Pons (tissue), 1 donor: ENCODE measurements around the gene ZNF766.
"Not testable (repeated sequence)": the region's sequence is repeated elsewhere in the genome, so short reads cannot be mapped to it uniquely, and the experiment has no call there.

Experiments used
- DNase-seq: peaks from one replicate; pipeline ENCODE4 v3.0.0-alpha.2; 2016; ENCODE audit warnings: low spot score

ZNF766 gene

DNA sequence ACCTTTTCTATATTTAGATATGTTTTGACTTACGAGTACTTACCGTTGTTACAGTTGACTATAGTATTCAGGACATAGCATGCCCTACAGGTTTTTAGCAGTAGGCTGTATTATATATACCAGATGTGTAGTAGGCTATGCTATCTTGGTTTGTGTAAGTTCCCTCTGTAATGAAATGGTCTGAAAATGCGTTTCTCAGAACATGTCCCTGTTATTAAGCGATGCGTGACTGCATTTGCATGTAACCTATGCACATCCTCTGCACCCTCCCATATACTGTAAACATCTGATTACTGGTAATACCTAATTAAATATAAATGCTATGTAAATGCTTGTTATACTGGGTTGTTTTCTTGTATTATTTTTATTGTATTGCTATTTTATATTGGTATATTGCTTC lies 6.6 kb downstream of the ZNF766 start:
- no peak for DNase-seq

DNA sequence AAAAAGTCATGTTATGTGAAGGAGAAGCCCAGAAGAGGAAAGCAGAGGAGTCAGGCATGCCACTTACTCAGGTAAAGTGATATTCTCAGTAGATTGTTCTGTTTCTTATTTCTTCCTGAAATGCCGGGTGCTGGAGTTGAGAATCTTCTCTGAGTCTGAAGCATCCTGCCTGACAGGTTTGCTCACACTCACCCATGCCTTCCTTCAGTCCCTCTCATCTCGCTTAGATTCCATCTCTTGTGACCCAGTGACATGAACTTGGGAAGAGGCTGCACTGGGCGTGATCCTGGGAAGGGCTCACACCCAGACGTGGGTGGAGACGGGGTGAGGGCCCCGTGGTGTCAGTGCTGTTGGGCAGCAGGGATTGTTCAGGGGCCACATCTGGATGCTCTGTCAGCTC lies 8.1 kb downstream of the ZNF766 start:
- no peak for DNase-seq

- no peak for DNase-seq
Measured at GRCh38 chr19:52286256-52286655, 16.9 kb downstream of the ZNF766 start.

DNA sequence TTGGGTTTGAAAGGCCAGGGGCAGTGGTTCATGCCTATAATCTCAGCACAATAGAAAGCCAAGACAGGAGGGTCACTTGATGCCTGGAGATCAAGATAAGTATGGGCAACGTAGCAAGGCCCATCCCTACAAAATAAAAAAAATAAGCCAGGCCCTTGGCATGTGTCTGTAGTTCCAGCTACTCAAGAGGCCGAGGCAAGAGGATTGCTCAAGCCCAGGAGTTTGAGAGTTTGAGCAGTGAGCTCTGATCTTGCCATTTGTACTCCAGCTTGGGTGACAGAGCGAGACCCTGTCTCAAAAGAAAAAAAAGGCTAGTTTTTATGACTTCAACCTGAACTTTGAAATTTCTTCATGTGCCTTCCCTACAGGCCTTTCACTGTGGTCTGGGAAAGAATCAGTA lies 22.4 kb downstream of the ZNF766 start:
- DNase-seq = no peak

GRCh38 chr19:52292946-52293345 lies 23.6 kb downstream of the ZNF766 start:
- DNase-seq = not testable (repeated sequence)

DNA sequence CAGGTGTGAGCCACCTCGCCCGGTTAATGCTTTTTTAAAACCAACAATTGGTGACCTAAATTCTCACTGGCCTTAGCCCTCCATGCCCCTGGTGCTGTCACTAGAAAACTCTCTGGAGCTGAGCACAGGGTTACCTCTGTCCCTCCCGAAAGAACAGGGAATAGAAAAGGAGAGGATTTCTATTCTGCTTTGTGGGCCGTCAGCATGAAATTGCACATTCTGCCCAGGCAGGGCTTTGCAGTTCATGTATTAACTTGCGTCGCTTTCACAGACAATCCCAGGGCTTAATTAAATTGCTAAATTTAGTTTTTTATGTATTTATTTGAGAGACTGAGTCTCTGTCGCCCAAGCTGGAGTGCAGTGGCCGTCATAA lies 27.0 kb downstream of the ZNF766 start:
- DNase-seq = no peak

DNA sequence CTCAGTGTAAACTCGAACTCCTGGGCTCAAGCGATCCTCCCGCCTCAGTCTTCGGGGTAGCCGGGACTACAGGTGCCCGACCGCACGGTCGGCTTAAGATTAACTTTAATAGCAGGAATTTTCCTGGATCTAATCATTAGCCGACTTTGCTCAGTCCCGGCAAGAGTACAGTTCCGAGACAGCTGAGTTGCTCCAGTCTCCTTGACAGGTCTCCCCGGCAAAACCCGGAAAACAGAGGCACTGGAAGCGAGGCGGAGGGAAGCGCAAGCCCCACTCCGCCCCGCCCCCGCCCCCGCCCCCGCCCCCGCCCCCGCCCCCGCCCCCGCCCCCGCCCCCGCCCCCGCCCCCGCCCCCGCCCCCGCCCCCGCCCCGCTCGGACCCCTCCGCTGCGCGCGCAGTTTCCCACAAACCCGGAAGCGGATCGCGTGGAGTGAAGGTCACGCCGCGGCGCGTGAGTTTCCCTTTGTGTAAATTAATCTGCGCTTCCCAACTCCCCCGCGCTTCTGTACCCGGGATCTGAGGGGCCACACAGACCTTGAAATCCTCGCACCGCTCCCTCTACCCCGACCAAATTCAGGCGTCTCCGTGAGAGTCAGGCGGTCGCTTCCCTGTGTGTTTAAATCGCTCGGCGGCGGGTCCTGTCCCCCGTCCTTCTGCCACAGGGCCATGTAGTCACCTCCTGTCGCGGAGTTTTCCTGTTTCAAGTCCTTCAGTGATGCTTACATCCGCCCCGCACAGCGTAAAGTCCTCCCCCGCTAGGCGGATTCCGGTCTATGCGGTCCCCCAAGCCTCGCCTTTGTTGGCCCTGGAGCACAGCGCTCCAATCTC lies 27.6 kb downstream of the ZNF766 start, which contains the start of gene ZNF480:
ZNF480 (plus strand) TSS at position 397 of the 828 bp plus-strand sequence. CDS start 3,244 bp downstream, outside the sequence.
- peak; percentile 70 for DNase-seq

GRCh38 chr19:52297601-52298364 lies 28.4 kb downstream of the ZNF766 start:
- DNase-seq = peak; percentile 12

DNA sequence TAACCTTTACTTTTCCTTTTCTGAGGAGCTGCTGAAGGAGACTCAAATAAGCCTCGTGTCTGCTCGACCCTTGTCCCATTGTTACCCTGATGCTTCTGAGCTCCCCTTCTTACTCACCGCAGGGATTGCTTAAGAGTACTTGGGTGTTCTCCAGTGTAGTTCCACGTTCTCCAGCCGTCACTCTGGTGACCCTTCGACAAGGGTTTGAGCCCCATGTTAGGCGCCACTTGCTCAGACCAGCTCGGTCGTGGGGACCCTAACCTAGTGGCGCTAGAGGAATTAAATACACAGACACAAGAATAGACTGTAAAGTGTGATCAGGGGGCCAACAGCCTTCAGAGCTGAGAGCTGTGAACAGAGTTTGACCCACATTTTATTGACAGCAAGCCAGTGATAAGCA lies 37.9 kb downstream of the ZNF766 start:
- DNase-seq = no peak

DNA sequence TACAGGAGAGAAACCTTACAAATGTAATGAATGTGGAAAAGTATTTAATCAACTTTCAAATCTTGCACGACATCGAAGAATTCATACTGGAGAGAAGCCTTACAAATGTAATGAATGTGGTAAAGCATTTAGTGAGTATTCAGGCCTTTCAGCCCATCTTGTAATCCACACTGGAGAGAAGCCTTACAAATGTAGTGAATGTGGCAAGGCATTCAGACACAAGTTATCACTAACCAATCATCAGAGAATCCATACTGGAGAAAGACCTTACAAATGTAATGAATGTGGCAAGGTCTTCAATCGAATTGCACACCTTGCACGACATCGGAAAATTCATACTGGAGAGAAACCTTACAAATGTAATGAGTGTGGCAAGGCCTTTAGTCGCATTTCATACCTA lies 53.0 kb downstream of the ZNF766 start:
- DNase-seq = no peak

DNA sequence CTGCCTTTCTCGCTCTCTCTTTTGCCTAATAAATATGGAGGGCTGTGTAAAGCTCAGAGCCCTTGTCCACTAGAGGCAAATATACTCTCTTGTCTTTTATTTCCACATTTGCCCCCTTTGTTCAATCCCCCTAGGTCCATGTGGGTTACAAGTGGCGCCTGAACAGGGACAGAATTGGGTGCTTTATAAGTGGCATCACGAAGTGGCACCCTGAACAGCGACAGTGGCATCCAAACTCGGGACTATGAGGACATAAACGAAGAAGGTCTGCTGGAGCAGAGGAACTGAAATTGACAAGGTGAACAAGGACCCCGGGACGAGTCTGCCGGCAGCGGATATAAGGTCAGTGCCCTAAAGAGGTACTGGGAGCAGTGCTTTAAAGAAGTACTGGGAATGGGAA lies 62.4 kb downstream of the ZNF766 start:
- no peak for DNase-seq

DNA sequence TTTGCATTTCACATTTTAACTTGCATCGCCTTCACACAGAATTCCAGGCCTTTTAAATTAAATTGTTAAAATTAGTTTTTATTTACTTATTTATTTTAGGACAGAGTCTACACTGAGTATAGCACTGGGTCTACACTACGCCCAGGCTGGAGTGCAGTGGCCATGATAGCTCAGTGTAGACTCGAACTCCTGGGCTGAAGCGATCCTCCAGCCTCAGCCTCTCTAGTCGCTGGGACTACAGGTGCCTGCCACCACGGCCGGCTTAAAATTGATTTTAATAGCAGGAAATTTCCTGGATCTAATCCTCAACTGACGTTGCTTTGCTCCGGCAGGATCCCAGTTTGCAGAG lies 66.4 kb downstream of the ZNF766 start:
- no peak for DNase-seq

- peak; percentile 87 for DNase-seq
Measured at GRCh38 chr19:52336117-52336790, 66.9 kb downstream of the ZNF766 start, which contains the start of gene ZNF610. Gene ZNF610 (plus strand): TSS chr19:52336243. CDS start chr19:52349173, 12,930 bp downstream.

DNA sequence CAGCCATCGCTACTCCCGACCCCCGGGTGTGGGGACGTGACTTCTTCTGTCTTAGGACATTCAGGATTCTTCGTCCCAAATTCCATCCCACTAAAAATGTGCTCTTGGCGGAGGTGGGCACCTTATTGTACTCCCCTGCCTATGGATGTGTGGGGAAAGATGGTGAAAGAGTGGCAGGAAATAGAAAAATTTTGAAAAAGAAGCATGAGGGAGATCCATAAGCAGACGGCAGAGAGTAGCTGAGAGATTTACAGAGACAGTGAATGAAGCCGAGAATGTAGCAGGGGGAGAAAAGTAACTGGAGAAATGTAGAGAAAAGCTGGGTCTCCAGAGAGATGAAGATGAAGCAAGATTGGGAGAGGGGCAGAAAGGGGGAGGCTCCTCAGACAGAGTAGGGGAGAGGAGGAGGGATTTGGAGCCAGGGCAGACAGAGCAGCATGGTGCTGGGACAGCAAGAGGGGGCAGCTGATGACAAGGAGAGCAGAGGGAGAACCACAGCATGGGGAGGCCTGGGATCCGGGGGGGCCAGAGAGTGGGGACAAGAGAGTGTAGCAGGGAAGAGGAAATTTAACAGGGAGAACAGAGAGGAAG lies 67.5 kb downstream of the ZNF766 start:
- DNase-seq = no peak

- DNase-seq = not testable (repeated sequence)
Measured at GRCh38 chr19:52339022-52339421, 69.6 kb downstream of the ZNF766 start.

DNA sequence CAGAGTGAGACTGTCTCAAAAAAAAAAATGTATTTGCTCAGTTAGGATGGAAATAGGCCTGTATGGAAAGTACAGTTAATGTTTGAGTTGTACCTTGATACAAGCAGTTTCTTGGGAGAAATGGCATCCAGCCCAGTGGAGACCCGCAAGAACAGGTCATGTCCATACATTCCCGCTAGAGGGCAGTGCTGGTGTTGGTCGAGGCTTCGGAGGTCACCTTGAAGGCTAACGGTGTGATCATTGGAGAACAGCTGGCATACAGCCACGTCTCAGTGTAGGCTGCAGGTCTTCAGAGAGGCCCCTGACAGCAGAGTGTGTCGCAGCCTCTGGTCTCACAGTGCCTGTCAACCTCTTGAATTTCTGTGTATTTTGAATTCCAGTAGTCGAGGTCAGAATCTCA lies 74.2 kb downstream of the ZNF766 start:
- DNase-seq = peak; percentile 58

- DNase-seq = no peak
Measured at GRCh38 chr19:52345162-52345561, 75.8 kb downstream of the ZNF766 start.
